Measurements from ENCODE around the gene MXRA8.

Gene MXRA8

GRCh38 chr1:1398677-1399186 is 40.4 kb upstream of the MXRA8 start:
- DNase-seq (ENCODE audit: low read depth in 2 of 2): no peak
- H3K4me3 ChIP-seq (replicated peaks in 1 of 2; ENCODE audit: low read depth in 2 of 2, low read length in 2 of 2): peak overlapping the region; percentile 87 to 98
- TF ChIP-seq CTCF (IDR thresholded peaks at IDR 0.05; ENCODE audit: low read depth, low read length): no peak

GRCh38 chr1:1397839-1398523 is 39.6 kb upstream of the MXRA8 start:
- peak overlapping the region; percentile 87 to 98 for H3K4me3 ChIP-seq (replicated peaks in 1 of 2; ENCODE audit: low read depth in 2 of 2, low read length in 2 of 2)
- peak; percentile 44 to 86 for DNase-seq (ENCODE audit: low read depth in 2 of 2)
- TF ChIP-seq CTCF (IDR thresholded peaks at IDR 0.05; ENCODE audit: low read depth, low read length): no peak

GRCh38 chr1:1395166-1395565 is 36.8 kb upstream of the MXRA8 start:
- no peak for DNase-seq (ENCODE audit: low read depth in 2 of 2)
- no peak for TF ChIP-seq CTCF (IDR thresholded peaks at IDR 0.05; ENCODE audit: low read depth, low read length)

GRCh38 chr1:1394116-1394515 is 35.8 kb upstream of the MXRA8 start:
- no peak for DNase-seq (ENCODE audit: low read depth in 2 of 2)
- no peak overlapping the region for H3K4me3 ChIP-seq (replicated peaks in 1 of 2; ENCODE audit: low read depth in 2 of 2, low read length in 2 of 2)
- no peak for TF ChIP-seq CTCF (IDR thresholded peaks at IDR 0.05; ENCODE audit: low read depth, low read length)

More at GRCh38 chr1:1395166-1395565, 36.8 kb upstream of the MXRA8 start:
- no peak overlapping the region for H3K4me3 ChIP-seq (replicated peaks in 1 of 2; ENCODE audit: low read depth in 2 of 2, low read length in 2 of 2)

GRCh38 chr1:1393428-1393827 is 35.1 kb upstream of the MXRA8 start:
- no peak for DNase-seq (ENCODE audit: low read depth in 2 of 2)
- no peak for TF ChIP-seq CTCF (IDR thresholded peaks at IDR 0.05; ENCODE audit: low read depth, low read length)
- no peak overlapping the region for H3K4me3 ChIP-seq (replicated peaks in 1 of 2; ENCODE audit: low read depth in 2 of 2, low read length in 2 of 2)

- TF ChIP-seq CTCF (IDR thresholded peaks at IDR 0.05; ENCODE audit: low read depth, low read length): no peak
- no peak for DNase-seq (ENCODE audit: low read depth in 2 of 2)
- H3K4me3 ChIP-seq (replicated peaks in 1 of 2; ENCODE audit: low read depth in 2 of 2, low read length in 2 of 2): no peak overlapping the region
Observed at GRCh38 chr1:1393014-1393413, 34.7 kb upstream of the MXRA8 start.

- no peak for TF ChIP-seq CTCF (IDR thresholded peaks at IDR 0.05; ENCODE audit: low read depth, low read length)
- no peak for DNase-seq (ENCODE audit: low read depth in 2 of 2)
- no peak overlapping the region for H3K4me3 ChIP-seq (replicated peaks in 1 of 2; ENCODE audit: low read depth in 2 of 2, low read length in 2 of 2)
Observed at GRCh38 chr1:1391225-1391624, 32.9 kb upstream of the MXRA8 start.

Measured in cardiac fibroblast (primary cell).